Liver (tissue), 3 donors: Measurements from ENCODE around the gene FBXO48.

ENCODE experiments used
- FOXA2 ChIP-seq: IDR thresholded peaks from 2 replicates; pipeline ENCODE4 v1.6.1; 2016; ENCODE audit warnings: antibody characterized with exemption
- GABPA ChIP-seq, 2 donors: IDR thresholded peaks in 1 of 2; conservative IDR thresholded peaks in 1 of 2; 2 replicates each; pipeline ENCODE4 v1.6.1; 2016; ENCODE audit warnings: antibody characterized with exemption in 2 of 2, mild to moderate bottlenecking in 1 of 2, moderate library complexity in 1 of 2
- JUND ChIP-seq, 2 donors: IDR thresholded peaks; 2 replicates each; pipeline ENCODE4 v1.6.1; 2016; ENCODE audit warnings: antibody characterized with exemption in 2 of 2
- RAD21 ChIP-seq, 2 donors: IDR thresholded peaks; 2 replicates each; pipeline ENCODE4 v1.6.1; 2016; ENCODE audit warnings: antibody characterized with exemption in 2 of 2, mild to moderate bottlenecking in 2 of 2
- RXRA ChIP-seq, 2 donors: IDR thresholded peaks; 2 replicates each; pipeline ENCODE4 v1.6.1; 2017 to 2018; ENCODE audit warnings: antibody characterized with exemption in 2 of 2, mild to moderate bottlenecking in 1 of 2
- SP1 ChIP-seq: IDR thresholded peaks from 2 replicates; pipeline ENCODE4 v1.6.1; 2018; ENCODE audit warnings: antibody characterized with exemption, mild to moderate bottlenecking
- TAF1 ChIP-seq: conservative IDR thresholded peaks from 2 replicates; pipeline ENCODE4 v1.6.1; 2016; ENCODE audit warnings: antibody characterized with exemption, mild to moderate bottlenecking
- YY1 ChIP-seq: IDR thresholded peaks from 2 replicates; pipeline ENCODE4 v1.6.1; 2016; ENCODE audit warnings: antibody characterized with exemption, mild to moderate bottlenecking
- TF ChIP-seq, protein P1 (sequence below): fragments of 150-350 bp; IDR thresholded peaks from 2 replicates; pipeline ENCODE4 v1.5.1; 2017; ENCODE audit warnings: improper control_type of control experiment, low read depth, low read length; ENCODE audit not compliant: missing input control
- TF ChIP-seq, protein P2 (sequence below): IDR thresholded peaks from 2 replicates; pipeline ENCODE4 v1.6.1; 2016; ENCODE audit warnings: antibody characterized with exemption, mild to moderate bottlenecking
- TF ChIP-seq, protein P3 (sequence below): IDR thresholded peaks from 2 replicates; pipeline ENCODE4 v1.6.1; 2016; ENCODE audit warnings: antibody characterized with exemption
- TF ChIP-seq, protein P4 (sequence below): IDR thresholded peaks from 2 replicates; pipeline ENCODE4 v1.6.1; 2016; ENCODE audit warnings: antibody characterized with exemption
- TF ChIP-seq, protein P5 (sequence below): IDR thresholded peaks from 2 replicates; pipeline ENCODE4 v1.6.1; 2016; ENCODE audit warnings: antibody characterized with exemption
- donor health status: healthy.
- donor health status: healthy.

DNA sequence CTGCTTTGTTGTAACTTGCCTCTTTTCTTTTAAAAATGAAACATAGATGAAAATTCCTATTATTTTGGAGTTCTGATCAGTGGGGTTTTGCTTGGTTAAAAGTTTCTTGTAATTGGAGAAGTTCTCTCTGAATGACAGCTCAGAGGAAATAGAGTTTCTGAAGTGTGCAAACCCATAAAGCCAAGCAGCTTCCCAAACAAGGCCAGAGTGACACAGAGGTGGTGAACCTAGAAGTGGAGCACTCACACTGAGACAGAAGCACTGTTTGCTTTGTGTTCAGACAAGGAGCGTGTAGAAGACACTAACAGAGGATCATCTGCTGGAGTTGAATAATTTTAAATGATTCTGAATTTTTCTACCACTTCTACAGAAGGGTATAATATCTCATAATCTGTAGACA, 49.2 kb downstream of the FBXO48 start:
- TF ChIP-seq, protein P1, sequence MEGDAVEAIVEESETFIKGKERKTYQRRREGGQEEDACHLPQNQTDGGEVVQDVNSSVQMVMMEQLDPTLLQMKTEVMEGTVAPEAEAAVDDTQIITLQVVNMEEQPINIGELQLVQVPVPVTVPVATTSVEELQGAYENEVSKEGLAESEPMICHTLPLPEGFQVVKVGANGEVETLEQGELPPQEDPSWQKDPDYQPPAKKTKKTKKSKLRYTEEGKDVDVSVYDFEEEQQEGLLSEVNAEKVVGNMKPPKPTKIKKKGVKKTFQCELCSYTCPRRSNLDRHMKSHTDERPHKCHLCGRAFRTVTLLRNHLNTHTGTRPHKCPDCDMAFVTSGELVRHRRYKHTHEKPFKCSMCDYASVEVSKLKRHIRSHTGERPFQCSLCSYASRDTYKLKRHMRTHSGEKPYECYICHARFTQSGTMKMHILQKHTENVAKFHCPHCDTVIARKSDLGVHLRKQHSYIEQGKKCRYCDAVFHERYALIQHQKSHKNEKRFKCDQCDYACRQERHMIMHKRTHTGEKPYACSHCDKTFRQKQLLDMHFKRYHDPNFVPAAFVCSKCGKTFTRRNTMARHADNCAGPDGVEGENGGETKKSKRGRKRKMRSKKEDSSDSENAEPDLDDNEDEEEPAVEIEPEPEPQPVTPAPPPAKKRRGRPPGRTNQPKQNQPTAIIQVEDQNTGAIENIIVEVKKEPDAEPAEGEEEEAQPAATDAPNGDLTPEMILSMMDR: no peak
- TF ChIP-seq, protein P2, sequence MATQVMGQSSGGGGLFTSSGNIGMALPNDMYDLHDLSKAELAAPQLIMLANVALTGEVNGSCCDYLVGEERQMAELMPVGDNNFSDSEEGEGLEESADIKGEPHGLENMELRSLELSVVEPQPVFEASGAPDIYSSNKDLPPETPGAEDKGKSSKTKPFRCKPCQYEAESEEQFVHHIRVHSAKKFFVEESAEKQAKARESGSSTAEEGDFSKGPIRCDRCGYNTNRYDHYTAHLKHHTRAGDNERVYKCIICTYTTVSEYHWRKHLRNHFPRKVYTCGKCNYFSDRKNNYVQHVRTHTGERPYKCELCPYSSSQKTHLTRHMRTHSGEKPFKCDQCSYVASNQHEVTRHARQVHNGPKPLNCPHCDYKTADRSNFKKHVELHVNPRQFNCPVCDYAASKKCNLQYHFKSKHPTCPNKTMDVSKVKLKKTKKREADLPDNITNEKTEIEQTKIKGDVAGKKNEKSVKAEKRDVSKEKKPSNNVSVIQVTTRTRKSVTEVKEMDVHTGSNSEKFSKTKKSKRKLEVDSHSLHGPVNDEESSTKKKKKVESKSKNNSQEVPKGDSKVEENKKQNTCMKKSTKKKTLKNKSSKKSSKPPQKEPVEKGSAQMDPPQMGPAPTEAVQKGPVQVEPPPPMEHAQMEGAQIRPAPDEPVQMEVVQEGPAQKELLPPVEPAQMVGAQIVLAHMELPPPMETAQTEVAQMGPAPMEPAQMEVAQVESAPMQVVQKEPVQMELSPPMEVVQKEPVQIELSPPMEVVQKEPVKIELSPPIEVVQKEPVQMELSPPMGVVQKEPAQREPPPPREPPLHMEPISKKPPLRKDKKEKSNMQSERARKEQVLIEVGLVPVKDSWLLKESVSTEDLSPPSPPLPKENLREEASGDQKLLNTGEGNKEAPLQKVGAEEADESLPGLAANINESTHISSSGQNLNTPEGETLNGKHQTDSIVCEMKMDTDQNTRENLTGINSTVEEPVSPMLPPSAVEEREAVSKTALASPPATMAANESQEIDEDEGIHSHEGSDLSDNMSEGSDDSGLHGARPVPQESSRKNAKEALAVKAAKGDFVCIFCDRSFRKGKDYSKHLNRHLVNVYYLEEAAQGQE: no peak
- TF ChIP-seq TAF1: no peak
- no peak for TF ChIP-seq JUND (IDR thresholded peaks at IDR 0.05)
- TF ChIP-seq, protein P3, sequence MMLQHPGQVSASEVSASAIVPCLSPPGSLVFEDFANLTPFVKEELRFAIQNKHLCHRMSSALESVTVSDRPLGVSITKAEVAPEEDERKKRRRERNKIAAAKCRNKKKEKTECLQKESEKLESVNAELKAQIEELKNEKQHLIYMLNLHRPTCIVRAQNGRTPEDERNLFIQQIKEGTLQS: no peak
- TF ChIP-seq YY1: no peak
- no peak for TF ChIP-seq RAD21 (IDR thresholded peaks at IDR 0.05)
- TF ChIP-seq FOXA2: no peak
- TF ChIP-seq, protein P4, sequence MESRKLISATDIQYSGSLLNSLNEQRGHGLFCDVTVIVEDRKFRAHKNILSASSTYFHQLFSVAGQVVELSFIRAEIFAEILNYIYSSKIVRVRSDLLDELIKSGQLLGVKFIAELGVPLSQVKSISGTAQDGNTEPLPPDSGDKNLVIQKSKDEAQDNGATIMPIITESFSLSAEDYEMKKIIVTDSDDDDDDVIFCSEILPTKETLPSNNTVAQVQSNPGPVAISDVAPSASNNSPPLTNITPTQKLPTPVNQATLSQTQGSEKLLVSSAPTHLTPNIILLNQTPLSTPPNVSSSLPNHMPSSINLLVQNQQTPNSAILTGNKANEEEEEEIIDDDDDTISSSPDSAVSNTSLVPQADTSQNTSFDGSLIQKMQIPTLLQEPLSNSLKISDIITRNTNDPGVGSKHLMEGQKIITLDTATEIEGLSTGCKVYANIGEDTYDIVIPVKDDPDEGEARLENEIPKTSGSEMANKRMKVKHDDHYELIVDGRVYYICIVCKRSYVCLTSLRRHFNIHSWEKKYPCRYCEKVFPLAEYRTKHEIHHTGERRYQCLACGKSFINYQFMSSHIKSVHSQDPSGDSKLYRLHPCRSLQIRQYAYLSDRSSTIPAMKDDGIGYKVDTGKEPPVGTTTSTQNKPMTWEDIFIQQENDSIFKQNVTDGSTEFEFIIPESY: no peak
- TF ChIP-seq SP1: no peak
- TF ChIP-seq, protein P5, sequence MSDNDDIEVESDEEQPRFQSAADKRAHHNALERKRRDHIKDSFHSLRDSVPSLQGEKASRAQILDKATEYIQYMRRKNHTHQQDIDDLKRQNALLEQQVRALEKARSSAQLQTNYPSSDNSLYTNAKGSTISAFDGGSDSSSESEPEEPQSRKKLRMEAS: no peak
- no peak for TF ChIP-seq RXRA (IDR thresholded peaks at IDR 0.05)
- no peak for TF ChIP-seq GABPA (IDR thresholded peaks at IDR 0.05 in 1 of 2, conservative IDR thresholded peaks at IDR 0.05 in 1 of 2)
